M059J (cell line): ENCODE data around the gene CHRNB4. TPM values are rescaled to one million over a fixed set of nuclear protein-coding genes. Genes with fewer than 3 reads are reported as not detected.
"Not testable (repeated sequence)": the region's sequence is repeated elsewhere in the genome, so short reads cannot be mapped to it uniquely, and the experiment has no call there.

Experiments
- DNase-seq: peaks from one replicate; pipeline ENCODE4 v3.0.0-alpha.2; 2012; ENCODE audit warnings: low read depth
- total RNA-seq: library from RNA; depleted of rRNA; stranded (reverse); fragments of >200 nt; shearing (Covaris generic); gene quantifications from 2 replicates; pipeline ENCODE4 v1.2.3, GENCODE V29; 2014; rRNA removed

The CHRNB4 gene, protein sequence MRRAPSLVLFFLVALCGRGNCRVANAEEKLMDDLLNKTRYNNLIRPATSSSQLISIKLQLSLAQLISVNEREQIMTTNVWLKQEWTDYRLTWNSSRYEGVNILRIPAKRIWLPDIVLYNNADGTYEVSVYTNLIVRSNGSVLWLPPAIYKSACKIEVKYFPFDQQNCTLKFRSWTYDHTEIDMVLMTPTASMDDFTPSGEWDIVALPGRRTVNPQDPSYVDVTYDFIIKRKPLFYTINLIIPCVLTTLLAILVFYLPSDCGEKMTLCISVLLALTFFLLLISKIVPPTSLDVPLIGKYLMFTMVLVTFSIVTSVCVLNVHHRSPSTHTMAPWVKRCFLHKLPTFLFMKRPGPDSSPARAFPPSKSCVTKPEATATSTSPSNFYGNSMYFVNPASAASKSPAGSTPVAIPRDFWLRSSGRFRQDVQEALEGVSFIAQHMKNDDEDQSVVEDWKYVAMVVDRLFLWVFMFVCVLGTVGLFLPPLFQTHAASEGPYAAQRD
- total RNA-seq, result not detected in 2 replicates

DNA sequence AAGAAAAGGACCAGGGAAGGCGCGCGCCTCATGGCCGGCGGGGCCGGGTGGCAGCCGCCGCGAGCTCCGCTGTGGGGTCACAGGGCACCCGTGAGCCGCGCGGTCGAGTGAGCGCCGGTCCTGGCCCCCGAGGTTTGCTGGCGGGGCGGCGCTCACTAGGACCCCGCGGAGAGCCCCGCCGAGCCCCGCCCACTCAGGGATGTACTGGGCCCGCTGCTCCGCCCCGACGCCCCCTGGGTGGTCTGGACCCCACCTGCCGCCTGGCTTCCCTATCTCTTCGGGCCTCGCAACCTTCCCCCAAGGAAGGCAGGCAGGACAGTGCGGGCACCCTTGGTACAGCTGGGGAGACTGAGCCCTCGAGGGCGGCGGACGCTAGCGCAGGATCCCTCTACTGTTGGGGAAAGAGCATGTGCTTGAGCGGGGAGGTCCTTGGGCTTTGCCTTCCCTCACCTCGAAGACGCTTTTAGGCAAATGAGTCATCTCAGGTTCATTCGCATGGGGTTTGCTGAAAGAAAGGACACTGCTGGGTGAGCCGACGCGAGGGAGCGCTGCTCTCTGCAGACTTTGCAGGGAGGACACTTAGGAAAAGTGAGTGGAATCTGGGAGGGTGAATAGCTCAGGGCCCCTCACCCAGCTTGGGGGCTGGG, at the start of gene CHRNB4:
CHRNB4 (minus strand) TSS at position 109 of the 647 bp plus-strand sequence; CDS start at position 32, 77 bp downstream.
- no peak for DNase-seq

DNA sequence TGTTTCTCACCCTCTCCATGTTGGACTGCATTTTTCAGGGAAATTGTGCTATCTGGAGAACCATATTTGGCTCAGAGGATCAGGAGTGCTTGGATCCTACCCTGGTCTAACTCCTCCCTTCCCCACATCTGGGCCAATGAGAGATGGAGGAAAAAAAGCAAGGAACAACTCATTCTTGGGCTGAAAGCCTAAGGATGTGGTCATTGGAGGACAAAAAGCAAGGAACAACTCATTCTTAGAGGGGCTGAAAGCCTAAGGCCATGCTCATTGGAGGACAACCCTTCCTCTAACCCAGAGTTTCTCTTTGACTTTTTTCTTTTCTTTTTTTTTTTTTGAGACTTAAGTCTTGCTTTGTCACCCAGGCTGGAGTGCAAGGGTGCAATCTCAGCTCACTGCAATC, 48.6 kb upstream of the CHRNB4 start:
- no peak for DNase-seq

DNA sequence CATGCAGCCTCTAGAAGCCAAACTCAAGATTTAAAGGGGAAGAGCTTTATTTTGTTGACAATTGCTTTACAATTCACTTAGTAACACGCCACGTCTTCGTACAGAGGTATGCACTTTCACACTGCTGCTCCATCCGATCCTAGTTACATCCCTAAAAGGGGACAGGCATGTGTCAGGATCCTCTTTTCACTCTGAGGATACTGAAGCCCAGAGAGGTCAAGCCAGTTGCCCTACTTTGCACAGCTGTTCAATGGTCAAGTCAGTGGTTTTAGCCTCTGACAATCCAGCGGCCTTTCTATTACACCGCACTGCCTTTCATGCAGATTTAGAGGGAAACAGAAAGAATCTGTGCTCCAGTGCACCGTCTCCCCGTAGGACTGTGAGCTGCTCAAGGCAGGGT, 44.9 kb upstream of the CHRNB4 start:
- no peak for DNase-seq

DNA sequence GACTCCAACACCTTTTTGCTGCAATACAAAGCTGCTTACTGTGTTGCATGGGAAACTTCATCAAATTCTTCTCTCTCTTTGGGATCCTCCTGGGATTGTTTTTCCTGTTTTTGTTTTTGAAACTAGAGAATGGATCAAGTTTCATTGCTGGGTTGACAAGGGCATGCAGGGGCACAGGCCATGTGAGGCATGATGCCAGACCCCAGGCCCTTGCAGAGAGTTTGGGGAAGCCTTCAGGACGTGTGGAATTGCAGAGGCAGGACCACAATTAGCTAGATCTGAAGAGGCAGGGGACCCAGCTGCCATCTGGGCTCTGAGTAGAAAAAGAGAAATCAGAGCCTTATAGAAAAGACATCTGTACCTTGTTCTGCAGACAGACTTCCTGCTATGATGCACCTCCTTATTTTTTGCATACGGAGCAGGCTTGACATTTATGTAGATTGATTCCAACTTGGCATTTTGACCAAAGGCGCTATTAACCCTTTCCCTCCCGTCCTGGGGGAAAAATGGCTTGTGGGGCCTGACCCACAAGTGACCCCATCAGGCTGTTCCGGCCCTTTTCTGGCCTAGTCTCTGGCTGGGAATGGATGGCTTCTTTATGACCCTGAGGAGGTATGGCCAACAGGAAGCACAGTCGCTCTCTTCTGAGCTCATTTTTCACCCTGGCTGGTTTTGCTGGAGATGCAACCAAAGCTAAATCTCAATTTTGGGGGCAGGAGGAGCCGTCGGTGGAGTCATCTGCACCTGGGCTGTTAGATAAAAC, 44.3 kb upstream of the CHRNB4 start:
- no peak for DNase-seq

DNA sequence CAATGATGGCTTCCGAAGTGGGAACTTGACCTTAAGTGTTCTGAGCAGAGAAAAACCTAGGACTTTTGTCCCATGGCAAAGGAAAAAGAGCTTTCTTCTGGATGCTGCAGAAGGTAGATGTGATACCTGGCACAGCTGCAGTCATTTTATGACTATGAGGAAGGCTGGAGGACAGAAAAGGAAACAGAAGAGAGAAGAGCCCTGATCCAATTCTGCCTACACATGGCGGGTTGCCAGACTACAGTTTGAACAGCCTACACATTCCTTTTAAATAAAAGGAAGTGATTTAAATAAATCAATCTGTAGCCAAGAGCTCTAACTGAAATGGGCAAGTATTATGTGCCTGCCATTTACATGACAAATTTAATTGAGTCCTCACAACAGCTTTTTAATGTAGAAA, 43.6 kb upstream of the CHRNB4 start:
- no peak for DNase-seq

DNA sequence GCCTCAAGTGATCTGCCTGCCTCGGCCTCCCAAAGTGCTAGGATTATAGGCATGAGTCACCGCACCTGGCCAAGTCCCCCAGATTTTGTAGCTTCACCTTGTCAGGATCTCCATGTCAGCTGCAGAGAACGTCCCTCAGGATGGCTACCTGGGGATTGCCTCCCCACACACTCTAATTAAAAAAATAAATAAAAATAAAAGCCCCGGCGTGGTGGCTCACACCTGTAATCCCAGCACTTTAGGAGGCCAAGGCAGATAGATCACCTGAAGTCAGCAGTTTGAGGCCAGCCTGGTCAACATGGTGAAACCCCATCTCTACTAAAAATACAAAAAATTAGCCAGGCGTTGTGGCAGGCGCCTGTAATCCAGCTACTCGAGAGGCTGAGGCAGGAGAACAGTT, 42.6 kb upstream of the CHRNB4 start:
- not testable (repeated sequence) for DNase-seq

DNA sequence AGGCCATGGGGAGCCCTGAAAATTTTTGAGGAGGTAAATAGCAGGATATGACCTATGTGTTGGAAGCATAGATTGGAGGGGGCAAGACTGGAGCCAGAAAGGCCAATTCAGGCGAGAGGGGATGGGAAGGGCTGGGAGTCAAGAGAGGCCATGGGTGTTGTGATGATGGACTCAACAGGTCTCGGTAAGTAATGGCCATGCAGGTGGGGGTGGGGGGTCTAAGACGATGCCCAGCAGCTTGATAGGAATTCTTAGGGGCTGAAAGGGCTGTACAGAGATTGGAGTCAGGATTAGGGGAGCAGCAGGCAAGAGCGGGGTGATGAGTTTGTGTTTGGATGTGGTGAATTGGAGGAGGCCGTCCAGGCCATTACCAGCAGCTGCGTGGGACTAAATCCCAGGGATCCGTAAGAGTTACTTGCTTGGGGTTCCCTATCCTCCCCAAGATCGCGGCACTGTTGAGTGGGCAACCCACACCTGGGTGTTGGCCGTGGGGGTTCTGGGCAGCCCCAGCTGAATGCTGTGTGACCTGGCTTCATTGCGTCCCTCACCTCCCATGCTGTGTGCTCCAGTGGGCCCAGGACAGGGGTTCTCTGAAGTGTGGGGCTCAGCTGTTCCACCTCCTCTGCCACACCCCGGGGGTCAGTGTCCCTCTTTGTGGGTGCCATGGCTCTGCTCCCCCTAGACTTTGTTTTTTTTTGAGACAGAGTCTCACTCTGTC, 41.8 kb upstream of the CHRNB4 start:
- DNase-seq, result no peak

DNA sequence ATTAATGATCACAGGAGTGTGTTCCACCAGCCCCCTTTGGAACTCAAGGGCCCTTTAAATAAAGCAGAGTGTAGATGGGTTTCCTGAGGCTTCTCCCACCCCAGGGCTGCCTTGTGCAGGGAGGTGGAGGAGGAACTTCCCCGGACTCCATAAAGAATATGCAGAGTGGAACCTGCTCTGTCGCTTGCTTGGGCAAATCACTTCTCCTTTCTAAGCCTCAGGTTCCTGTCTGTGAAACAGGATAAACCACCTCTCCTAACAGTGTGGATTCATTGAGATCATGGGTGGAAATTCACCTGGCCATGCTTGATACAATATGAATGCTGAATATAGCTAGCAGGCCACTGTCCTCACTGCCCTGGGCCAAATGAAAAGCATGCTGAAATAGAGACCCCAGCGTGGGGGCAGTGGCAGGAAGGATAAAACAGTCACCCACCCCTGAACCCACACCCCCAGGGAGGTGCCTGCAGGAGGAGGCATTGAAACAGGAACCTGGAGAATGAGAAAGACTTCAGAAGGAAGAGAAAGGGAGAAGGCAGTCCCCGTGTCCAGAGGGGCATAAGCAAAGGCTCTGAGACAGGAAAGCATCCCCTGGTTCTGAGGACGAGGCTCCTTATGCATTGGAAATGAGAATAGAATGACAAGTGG, 41.1 kb upstream of the CHRNB4 start:
- no peak for DNase-seq

DNA sequence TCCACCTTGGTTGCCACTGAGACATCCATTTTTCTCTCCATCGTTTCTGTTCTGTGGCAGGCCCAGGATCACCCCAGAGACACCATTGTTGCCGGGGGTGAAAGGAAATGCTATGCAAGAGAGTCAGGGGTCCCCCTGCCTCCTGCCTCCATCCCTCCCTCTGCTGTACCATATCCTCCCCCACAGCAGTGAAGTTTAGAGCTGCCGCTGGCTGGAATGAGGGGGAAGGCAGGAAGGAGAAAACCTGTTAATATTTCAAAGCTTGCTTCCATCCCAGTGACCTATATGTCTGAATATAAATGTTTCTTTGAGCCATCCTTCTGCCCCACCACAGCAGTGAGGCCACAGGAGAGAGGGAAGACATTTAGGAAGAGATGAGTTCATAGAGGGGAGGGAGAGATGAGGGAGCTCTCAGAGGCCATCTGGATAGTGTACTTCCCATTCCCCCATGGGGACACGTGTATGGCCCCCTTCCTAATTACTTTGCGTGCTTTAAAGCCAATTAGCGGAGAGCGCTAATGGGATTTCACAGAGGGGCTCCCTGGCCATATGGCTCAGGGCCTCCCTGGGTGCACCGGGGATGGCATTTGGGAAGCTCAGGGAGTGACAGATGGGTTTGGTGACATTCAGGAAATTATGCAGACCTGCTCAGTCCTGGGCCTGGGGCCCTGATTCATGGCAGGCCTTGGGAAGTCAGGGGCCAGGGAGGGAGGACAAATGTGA, 40.4 kb upstream of the CHRNB4 start:
- no peak for DNase-seq

DNA sequence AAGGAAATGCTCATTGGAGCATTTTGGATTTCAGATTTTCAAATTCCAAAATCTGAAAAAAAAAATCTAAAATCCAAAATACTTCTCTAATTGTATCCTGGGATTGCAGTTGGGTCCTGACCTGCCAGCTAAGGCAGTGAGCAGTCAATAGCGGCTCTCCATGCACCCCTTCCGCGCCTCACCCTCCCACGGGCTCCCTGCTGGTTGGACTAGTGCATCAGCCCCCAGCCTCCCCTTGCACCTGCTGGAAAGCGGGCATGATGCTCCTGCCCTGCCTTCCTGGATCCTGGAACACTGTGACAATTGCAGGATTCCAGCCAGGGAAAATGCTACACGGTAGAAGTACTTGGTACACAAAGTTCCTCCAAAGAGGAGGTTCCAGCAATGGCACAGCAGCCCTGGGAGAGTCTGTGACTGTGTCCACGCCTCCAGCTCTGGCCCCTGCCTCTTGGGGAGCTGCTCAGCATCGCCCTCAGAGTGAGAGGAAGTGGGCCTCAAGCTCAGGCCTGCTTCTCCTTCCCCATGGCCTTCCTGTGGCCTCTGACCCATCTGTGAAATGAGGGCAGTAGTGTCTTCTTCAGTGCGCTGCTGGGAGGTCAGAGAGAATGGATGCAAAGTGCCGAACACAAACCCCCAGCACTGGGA, 39.5 kb upstream of the CHRNB4 start:
- DNase-seq, result no peak

DNA sequence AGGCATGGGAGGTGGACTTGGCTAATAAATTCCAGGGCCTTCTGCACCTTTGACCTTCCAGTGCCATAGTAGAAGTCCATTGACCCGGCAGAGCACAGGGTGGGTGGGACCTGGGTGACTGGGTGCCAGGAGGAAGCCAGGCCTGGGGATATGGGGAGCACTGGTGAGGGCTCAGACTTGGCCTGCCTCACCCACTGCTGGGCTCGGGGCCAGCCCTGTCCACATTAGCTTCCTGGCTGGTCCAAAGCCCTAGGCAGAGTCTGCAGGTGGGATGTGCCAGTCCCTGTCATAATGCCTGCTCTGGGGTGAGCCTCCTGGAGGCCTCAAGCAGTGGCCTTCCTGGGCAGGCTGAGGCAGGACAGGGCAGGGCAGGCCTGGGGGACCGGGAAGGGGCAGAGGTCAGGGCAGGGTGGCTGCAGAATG, 38.1 kb upstream of the CHRNB4 start:
- no peak for DNase-seq

DNA sequence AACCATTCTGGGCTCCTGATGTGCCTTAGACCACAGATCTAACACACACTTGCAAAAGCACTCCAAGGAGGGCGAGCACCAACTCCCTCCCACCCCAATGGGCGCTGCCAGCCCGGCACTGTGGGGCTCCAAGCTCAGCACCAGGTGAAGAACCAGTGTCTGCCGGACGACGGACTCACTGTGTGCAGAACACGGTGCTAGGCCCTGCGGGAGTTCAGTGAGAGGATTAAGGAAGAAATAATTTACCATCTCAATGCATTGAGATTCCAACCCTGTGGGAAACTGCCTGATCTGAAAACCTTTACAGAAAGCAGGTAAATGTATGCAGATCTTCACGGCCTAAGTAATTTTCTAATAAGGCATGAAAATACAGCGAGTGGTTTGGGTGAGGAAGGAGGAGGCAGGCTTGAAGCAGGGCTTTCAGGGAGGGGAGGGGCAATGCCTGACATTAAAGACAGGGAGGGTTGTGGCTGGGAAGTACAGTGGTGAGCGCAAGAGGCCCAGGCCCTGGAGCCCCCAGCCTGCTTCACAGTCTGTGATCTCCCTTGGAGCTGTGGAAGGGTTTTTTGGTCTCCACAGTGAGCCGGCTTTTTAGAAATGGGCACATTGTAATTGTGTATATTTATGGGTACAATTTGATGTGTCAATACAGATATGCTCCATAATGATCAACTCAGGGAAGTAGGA, 35.6 kb upstream of the CHRNB4 start:
- DNase-seq, result no peak

DNA sequence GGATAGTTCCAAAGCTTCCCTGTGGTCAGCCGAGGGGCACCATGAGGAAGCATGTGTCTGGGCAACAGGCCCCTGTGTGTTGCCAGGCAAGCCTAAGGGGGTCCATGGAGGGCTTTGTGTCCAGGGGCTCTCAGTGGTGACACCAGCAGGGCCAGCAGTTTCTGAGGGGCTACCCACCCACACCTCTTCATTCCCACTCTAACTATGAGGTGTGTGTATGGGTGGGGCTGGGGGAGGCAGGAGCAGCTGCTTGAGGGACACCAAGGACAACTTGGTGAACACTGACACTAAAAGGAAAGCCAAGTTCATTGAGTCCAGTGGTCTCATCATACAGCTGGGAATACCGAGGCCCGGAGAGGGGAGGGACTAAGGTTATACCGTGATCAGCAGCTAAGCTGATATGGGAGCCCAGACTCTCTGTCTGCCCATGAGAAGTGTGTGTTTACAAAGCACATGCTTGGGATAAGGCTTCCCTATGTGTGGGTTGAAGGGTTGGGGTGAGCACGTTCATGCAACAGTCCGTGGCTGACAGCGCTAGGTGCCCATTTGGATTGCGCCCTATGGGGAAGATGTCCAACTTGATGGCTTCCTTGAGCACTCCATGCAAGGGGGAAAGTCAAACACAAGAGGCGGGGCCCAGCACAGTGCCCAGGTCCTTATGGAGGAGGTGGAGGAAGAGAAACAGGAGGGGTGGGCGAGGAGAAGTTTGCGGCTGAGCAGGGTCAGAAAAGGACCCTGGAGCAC, 34.8 kb upstream of the CHRNB4 start:
- DNase-seq, result no peak

DNA sequence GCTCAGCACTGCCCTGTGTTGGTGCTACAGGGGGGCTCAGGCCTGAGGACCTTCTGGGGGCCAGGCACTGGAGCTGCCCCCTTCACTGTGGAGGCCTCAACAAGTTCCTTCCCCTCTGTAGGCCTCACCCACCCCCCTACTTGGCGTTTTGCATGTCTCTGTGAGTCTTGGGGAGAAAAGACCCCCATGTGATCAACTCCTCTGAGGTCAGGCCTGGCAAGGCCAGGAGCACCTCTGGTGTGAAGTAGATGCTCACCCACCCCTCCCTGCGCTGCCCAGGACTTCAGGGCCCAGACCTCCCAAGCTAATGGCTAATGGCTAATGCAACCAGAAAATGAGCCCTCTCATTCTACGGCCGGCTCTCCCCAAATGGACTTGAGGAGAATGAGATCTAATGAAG, 34.2 kb upstream of the CHRNB4 start:
- no peak for DNase-seq

DNA sequence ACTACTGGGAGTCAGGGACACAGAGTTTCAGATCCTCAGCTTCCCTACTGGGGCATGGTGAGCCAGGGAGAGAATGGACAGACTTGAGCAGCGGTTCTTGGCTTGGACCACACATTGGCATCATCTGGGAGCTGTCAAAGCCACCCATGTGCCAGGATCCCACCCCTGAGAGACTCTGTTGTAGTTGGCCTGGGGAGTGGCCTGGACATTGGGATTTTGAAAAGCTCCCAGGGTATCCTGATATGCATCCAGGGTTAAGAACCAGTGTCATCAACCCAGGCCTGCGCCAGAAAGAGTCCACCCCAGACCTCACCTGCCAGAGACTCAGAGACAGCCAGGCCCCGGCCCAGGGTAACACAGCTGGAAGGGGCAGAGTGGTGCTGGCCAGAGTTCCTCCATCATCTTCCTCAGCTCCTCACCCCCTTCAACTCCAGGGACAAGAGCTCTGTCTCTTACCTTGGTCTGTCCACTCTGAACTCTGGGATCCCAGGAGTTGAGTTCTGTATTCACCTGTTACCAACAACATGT, 33.0 kb upstream of the CHRNB4 start:
- no peak for DNase-seq

DNA sequence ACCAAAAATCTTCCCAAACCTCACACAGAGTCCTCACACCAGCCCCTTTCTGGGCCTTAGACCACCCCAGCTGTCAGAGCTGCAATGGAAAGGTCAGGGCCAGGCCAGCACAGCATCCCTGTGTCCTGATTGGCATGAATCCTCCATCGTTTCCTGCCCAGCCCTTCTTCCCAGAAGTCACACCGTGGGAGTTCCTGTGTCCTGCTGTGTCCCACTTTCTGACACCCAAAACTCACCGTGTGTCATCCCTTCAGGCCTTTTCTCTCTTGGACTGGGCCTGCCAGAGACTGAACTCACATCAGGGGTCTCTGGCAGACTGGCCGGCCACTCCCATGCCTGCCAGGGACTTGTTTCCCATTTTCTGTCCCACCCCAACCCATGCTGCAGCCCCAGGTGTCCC, 32.5 kb upstream of the CHRNB4 start:
- DNase-seq, result no peak

DNA sequence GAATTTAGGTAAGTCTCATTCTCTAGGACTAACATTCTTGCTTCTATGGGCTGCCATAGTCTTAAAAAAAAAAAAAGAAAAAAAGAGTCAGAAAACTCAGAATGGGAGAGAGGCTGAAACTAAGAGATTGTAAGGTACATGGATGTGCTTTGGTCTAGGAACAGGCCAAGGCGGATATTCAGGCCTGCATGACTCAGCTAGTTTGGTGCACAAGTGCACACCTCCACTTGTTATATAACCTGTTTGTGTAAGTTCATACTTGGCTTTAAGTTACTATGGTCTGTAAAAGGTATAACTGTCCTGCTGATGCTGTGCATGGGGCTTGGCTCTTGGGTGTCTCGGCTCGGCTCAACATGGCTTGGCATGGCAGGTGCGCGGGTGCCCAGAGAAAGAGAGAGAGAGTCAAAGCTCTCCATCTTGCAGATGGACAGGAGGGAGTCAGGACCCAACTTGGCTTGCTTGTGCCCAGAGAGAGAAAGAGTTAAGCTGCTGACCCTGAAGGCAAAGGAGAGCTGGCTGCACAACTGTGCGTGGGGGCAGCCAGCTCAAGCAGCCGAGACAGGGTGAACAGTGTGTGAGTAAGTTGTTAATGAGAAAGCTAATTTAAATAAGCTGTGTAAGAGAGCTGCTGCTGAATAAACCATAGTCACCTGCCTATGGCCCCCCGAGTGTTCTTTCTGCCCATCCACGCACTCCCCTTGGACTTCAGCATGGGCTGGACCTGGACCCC, 31.4 kb upstream of the CHRNB4 start:
- DNase-seq, result no peak
